Glomerular endothelial cell (primary cell): ENCODE measurements around the gene ATL1. TPM values are rescaled to one million over a fixed set of nuclear protein-coding genes. Genes with fewer than 3 reads are reported as not detected.

Experiments used
- DNase-seq: peaks from one replicate; pipeline ENCODE4 v3.0.0-alpha.2; 2011; ENCODE audit warnings: low read depth, low spot score; ENCODE audit errors: extremely low read depth
- total RNA-seq: library from RNA; depleted of rRNA; stranded (reverse); fragments of >200 nt; gene quantifications from 2 replicates; pipeline ENCODE4 v1.2.3, GENCODE V29; 2015

ATL1 gene
- total RNA-seq, result 2.9 and 6.3 TPM in 2 replicates

DNA sequence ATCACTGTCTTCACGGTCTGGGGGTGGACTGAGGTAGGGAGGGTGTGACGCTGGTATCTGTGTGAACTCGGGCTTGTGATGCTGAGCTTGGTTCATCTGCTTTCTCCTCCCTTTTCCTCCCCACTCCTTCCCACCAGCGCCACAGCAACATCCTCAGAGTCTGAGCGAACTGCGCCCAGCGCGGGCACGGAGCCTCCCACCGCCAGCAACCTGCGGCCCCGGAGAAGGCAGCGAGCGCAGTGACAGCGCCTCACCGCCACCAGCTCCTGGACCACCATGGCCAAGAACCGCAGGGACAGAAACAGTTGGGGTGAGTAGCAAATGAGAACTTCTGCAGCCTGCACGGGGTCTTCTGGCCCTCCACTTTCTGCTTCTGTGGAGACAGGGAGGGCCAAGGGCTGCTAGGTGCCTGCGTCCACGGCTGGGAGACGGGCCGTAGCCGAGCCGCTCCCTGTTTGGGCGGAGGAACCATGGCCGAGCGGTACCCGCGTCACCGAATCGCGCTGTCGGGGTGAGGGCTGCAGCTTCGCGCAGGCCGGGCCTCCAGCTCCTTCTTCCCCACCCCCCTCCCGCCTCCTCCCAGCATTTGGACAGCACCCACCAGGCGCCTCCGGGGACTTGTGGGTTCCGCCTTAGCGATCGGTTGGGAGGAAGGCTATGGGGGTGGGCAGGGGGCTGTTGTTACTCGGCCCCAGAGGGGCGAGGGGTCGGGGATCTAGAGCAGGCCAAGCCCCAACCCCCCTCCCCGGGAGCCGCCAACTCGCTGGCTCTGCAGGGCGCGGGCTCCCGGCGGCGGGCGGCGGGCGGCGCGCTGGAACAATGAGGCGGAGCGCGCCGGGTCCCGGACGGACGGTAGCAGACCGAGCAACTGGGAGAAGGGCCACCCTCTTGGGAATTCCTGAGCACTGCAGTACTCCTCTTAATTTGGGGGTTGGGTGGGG, at the start of gene ATL1:
Gene ATL1 (plus strand): TSS at position 156 of the 941 bp plus-strand sequence. CDS start 121 bp downstream, at position 277.
- no peak for DNase-seq

DNA sequence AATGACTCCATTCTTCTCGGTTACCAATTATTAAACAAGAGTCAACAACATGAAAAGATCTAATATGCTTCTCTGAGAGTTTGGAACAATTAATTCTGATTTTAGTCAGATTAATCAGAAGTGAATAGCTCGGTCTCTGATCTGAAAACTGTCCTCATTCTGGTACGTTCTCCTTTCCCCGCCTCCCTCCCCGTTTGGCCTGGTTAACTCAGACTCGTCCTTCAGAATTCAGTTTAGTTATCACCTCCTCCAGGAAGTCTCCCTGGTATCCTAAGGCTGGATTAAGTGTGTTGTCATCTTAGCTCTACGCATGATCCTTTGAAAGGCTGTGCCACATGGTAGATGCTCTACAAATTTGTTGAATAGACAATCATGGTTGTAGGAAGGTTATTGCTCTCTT, 49.8 kb upstream of the ATL1 start:
- no peak for DNase-seq

DNA sequence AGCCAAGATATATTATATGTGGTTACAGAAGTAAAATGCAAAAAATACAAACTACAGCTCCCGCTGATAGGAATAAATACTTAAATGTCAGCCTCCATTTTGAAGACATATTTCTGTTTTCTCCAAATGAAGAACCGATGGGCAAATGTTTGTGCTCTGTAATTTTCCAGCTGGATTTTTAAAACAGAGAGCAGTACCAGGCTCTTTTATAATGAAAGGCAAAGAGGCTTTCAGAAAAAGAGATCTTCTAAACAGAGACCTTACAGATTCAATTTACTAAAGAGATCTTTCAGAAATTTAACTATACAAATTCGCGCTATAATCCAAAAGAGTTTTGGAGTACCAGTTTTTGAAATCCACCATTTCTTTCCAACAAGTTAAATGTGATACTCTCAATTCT, 47.5 kb upstream of the ATL1 start:
- DNase-seq, result no peak

DNA sequence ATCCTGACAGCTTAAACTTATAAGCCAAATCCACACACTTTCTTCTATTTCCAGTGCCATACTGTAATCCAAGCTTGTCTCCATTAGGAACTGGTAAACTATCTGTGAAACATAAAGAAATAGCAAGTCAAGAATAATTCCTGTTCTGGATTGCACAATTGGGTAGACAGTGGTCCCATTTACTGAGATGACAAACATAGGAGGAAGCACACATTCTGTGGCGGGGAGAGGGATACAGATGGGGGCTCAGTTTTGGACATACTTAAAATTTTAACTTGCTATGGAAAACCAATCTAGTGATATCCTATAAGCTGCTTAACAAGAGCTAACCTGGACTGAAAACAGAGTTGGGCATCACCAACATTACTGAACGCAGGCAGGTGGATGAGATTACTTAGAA, 43.9 kb upstream of the ATL1 start:
- DNase-seq, result no peak

DNA sequence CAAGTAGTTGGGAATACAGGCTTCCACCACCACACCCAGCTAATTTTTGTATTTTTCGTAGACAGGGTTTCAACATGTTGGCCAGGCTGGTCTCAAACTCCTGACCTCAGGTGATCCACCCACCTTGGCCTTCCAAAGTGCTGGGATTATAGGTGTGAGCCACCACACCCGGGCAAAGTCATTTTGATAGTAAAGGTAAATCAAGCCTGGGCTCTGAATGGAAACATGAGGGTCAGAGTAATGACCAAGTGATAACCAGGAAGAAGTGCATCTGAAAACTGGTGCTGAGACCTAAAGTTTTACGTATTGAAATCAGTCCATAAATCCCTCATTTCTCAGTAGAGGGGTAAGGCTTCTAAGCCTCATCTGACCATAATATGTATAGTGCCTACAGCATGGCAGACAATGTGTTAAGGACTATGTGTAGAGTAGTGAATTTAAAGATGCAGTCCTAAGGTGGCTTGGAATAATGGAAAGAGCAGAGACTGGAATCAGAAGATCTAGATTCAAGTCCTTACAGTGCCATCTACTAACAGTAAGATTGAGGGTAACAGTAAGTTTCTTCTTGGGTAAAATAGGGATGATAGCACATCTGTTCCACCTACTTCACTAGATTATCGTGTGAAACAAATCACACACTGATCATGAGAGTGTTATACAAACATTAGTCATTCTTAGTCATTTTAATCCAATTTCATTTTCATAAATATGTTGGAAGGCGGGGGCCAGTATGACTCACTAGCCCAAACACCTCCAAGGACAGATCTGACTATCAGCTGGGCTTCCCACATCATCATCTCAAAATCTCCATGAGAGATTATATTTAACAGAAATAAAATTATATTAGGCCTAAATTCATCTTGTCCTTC, 38.8 kb upstream of the ATL1 start:
- DNase-seq, result peak; percentile 54

DNA sequence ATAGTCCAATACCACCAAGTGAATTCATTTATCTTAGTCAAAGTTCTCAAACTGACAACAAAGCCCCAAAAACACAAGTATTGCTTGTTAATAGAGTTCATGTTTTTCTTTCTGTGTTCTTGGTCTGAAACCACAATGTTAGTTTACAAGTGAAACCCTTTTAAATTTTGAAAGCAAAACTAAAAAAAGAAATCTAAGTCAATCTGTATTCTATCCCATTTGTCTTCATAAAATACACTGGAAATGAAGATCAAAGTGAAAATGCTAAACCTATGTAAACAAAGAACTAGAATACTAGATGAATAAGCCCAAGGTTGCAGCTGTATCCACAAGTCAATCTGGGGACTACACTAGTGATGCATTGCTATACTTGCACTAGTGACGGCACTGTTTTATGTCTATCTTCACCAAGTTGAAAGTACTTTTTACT, 38.0 kb upstream of the ATL1 start:
- DNase-seq, result no peak

DNA sequence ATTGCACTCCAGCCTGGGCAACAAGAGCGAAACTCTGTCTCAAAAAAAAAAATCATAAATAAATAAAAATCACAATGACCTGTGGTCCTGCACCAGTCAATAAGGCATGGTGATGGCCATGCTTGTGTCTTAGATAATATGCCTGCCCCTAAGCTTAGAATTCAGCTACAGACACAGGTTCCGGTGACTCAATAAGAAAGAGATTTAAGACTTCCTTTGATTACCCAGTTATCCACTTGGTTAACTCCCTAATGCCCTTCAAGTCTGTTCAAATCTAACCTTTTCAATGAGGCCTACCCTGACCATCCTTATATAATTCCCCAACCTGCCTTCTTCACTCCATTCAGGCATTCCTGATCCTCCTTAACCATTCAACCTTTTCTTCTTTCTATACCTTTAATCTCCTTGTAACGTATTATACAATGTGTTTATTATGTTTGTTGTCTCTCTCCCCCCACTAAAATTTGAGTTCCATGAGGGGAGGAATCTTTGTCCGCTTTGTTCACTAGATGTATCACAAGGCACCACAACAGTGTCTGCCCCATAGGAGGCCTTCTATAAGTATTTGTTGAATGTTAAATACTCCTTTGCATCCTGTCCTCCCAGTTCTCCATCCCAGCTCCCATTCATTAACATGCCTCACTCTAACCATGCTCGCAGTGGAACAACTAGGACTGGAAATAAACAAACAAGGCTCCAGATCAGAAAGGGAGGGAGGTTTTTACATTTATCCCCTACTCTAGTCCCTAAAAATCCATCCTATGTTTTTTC, 36.5 kb upstream of the ATL1 start:
- no peak for DNase-seq

DNA sequence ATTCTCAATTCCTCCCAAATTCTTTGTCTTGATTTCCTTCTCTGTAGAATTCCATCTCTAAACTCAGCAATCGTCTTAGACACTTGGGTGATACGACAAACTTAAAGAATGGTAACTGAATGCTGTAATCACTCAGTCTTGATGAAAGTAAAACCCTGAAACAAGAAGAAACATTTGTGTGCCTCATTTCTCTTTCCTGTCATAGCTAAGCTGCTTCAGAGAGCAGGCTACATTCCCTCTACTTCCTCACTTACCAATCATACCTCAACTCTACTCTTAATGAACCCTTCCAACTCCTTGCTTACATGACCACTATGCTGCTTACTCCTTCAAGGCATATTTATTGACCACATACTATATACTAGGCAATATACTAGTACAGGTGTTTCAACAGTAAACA, 35.9 kb upstream of the ATL1 start:
- DNase-seq, result no peak

DNA sequence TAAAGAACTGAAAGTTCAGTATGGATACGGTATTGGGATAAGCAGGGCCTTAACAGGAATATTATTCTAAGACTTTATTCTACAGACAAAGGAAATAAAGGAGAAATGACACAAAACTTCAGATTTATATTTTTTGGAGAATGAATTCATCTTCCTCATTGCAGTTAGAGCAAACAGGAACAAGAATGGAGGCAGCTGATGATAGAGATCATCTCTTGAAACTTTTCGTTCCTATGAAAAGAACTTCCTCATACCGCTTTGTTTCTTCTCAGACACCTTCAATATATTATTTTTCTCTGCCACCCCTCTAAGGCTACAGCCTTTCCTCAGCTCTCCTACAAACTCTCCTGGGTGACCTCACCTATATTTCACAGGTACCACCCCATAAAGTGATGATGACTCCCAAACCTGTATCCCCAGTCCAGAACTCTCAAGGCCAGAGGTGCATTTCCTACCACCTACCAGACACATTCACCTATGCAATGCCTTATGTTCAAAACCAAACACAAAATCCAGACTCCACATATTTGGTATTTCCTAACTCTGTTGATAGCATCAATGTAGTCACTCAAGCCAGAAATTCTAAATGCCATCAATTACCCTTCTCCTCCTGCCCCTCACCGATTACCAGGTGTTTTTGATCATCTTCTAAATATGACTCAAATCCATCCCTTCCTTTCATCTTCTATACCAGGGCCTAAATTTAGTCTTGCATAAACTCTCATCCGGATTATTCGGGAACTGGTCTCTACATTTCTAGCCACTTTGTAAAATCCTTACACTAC, 35.0 kb upstream of the ATL1 start:
- no peak for DNase-seq

DNA sequence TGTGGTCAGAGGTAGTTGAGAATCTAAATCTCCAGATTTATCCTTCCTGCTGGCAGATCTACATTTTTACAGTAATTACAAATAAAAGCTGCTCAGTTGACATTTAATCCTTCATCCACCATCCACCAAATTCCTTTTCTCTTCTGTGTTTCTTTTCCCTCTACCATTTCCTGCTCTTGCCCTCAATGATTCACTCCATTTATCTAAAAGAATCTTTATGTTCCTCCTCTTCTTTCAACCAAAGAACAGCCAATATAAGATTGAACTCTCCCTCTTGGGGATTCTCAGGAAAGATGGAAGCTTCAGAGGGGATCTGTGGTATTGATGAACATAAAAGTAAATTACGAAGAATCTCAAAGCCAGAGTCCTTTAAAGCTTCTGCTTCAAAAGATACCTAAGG, 31.9 kb upstream of the ATL1 start:
- DNase-seq, result no peak

DNA sequence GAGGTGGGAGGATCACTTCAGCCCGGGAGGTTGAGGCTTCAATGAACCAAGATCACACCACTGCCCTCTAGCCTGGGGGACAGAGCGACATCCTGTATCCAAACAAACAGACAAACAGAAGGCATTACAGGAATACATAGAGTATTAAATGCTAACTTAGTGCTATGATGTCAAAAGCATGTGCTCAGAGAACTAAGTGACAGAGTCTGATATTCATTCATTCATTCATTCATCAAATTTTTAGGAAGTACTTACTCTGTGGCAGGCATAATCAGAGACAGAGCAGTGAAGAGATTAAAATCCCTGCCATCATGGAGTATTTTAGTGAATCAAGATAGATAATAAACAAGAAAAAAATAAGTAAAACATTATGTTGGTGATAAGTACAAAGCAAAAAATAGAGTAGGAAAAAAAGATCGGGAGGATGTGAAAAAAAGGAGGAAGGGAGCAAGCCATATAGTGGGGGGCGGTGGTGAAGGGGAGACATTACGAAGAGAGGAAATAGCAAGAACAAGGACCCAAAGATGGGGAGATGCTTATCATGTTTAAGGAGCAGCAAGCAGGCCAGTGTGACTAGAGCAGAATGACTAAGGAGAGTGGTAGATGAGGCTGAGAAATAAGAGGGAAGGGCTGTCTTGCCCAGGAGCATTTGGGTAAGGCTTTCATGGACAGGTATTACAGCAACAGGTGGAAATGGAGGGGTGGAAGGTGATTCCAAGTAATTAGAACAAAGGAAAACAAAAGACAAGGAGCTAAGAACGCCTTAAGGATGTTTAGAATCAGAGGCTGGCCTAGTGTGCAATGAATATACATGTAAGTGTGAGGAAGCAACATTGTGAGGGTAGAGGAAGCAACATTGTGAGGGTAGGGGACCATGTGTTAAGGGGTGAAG, 30.4 kb upstream of the ATL1 start:
- DNase-seq, result no peak

DNA sequence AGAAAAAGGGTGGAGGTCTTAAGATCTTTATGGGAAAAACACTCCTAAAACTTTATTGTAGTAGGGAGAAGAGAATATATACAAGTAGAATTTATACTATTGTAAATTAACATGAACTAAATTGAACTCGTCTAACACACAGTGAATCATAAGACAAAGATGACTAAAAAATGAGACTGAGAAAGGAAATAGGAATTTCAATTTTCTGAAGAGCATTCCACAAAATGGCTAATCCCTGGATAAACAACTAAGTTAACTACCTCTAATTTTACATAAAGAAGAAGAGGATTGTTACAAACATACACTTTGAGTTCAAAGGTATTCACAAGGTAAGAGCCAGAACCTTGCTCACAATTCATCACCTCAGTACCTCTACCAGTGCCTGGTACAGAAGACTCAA, 29.6 kb upstream of the ATL1 start:
- DNase-seq, result no peak

DNA sequence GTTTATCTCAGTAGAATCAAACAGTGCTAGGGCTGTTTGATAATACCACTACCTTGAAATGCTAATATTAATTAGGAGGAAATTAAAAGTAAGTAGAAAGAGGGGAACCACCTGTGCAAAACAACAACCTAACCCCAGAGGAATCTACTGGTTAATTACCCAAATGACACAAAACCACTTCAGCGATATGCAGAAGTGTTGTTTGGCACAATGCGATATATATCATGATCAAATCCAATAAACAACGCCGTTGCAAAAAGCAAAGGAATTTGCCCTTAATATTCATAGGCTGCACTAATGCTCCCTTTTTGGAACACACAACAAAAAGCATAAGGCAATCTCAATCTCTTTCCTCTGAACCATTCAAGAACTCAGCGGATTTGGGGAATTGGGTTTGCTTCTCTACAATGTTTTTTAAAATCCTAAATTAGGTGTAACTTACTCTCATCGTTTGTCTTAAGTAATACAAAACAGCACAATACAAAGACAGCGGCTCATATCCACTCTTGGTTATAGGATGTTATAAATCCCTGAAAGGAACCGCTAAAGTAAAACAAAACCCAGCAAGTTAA, 29.1 kb upstream of the ATL1 start:
- no peak for DNase-seq

DNA sequence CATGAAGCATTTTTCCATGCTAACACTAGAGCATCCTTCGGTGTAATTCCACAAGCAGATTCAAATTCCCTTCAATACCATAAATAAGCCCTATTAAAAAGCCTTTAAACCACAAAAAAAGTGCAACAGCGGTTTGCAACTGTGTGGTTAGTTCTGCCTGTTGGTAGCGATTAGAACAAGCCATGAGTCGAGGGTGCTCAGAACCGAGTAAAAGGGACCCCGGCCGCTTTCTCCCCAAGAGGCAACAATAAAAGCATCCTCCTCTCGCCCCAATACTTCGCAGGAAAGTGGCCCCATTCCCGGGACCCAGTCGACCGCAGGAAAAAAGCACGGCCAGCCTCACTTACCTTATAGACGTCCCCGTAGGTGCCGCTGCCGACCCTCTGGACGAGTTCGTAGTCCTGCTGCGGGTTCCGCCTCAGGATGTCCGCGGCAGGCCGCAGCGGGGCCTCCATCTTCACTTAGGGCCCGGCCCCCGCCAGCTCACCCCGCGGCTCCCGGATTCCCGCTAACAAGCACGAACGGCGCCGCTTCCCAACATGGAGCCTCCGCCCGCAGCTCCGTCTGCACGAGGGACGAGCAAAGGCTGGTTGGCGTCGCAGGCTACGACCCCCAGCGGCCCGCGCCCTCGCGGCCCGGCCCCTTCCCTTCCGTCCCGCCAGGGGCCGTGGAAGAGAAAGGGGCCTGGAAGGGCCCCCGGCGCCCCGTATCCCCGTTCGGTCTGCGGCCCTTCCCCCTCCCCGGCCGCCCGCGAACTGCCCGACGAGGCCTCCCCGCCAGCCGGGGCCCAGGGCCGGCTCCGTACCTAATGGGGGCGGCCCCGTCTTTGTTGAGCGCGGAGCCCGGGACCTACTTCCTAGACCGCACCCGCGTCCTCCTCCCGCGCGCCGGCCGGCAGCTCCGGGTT, 28.1 kb upstream of the ATL1 start:
- no peak for DNase-seq

DNA sequence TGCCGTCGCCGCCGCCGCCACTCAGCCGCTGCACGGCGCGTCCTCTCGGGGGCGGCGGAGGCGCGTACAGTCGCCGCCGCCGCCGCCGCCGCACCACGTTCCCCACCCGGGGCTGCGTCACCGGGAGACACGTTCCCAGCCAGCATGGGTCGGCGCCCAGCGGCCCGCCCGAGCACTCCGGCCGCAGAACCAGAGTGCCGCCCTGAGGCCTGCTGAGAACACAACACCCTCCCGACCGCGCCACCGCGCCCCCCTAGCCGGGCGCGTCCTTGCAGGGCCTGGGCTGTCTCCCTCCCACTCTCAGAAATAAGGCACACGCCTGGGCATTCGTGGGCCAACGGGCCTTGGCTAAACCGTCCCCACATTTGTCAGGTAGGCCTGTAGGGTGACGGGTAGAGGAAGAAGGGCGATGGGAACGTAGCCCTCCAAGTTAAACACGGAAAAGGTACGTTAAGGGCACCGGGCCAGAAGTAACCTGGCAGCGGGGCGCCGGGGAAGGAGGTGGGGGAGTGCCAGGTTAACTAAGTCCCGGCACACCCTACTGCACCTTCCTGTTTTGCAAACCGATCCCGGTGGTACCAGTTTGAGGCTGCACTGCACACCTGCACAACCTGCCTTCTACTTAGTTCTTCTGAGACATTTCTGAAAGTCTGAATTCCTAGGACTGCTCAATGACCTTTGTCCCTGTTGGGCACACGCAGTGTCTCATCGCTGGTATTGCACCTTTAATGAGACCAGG, 27.3 kb upstream of the ATL1 start, which contains the start of gene MAP4K5:
Gene MAP4K5 (minus strand): TSS at position 68 of the 739 bp plus-strand sequence. CDS start 520 bp downstream, outside the sequence.
- DNase-seq, result no peak

DNA sequence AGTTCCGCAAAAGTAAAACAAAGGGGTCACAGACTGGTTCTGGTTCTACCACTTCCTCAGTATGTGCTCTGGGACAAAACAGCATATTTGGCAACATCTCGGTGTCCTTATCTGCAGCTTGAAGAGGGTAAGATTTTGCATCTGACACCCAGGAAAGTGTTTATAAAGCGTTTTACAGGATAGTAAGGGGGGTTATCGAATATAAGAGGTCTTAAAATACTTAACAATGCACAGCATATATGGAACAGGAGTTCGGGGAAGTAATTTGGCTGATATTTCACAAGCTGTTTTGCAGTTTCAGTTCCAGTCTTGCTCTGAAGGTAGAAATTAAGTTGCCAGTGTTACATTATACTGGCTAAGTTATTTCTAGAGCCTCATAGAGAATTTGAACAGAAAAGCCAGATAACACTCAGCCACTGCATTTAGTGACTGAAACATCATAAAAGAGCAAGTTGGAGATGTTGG, 26.7 kb upstream of the ATL1 start:
- no peak for DNase-seq

DNA sequence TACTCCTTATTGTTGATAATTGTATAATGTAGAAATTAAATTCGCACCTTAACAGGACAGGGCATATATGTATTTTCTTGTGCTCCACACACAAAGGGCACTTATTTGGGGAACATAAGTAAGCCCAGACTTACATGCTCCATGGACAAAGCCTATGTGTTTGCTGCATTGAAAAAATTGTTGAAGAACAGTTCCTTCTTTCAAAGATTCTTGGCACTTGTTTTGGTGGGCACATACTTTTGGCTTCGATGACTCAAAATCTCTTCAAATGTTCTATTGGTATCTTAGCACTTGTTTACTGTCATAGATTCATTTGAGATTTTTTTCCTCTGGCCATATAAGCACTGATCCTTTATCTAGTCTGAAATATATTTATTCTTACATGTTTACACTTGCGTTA, 26.1 kb upstream of the ATL1 start:
- no peak for DNase-seq
